Epithelial cell of esophagus (primary cell): ENCODE results near the gene GORASP1.

Experiments used
- DNase-seq: peaks from one replicate; pipeline ENCODE4 v3.0.0; 2010; ENCODE audit warnings: low read depth
- H3K4me3 ChIP-seq: 2 replicates; pipeline ENCODE4 v1.5.1; 2011; ENCODE audit warnings: mild to moderate bottlenecking, low read length, control low read depth
- TF ChIP-seq, protein P1 (sequence below): IDR thresholded peaks from 2 replicates; pipeline ENCODE4 v1.5.1; 2011; ENCODE audit warnings: low read depth, mild to moderate bottlenecking, low read length, control low read depth, inconsistent platforms; ENCODE audit not compliant: insufficient read depth; ENCODE audit errors: missing control alignments

Gene GORASP1

DNA sequence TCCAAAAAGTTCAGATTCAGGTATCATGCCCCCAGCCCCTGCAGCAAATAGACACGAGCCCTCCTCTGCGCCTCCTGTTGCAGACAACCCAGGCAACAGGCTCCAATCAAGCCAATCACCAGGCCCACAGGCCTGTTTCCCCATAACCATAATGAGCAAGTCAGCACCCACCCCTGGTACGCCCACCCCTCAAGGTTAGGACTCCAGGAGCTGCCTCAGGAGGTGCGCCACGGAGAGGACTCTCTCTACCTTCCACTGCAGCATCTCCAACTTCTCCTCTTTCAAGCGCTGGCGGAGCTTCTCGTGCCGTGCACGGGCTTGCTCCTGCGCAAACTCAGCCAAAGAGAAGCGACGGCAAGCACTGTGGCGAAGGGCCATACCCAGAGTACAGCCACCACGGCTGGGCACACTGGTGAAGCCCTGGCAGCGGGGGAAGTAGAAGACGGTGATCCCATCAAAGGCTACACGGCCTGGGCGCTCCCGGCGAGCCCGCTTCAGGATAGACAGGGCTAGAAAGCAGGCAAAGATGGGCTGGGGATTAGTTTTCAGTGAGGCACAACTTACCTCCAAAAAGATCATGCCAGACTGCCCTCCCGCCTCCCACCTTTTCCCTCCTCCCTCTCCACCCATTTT, 37.4 kb upstream of the GORASP1 start:
- no peak for DNase-seq
- TF ChIP-seq, protein P1, sequence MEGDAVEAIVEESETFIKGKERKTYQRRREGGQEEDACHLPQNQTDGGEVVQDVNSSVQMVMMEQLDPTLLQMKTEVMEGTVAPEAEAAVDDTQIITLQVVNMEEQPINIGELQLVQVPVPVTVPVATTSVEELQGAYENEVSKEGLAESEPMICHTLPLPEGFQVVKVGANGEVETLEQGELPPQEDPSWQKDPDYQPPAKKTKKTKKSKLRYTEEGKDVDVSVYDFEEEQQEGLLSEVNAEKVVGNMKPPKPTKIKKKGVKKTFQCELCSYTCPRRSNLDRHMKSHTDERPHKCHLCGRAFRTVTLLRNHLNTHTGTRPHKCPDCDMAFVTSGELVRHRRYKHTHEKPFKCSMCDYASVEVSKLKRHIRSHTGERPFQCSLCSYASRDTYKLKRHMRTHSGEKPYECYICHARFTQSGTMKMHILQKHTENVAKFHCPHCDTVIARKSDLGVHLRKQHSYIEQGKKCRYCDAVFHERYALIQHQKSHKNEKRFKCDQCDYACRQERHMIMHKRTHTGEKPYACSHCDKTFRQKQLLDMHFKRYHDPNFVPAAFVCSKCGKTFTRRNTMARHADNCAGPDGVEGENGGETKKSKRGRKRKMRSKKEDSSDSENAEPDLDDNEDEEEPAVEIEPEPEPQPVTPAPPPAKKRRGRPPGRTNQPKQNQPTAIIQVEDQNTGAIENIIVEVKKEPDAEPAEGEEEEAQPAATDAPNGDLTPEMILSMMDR = no peak
- no peak overlapping the region for H3K4me3 ChIP-seq

DNA sequence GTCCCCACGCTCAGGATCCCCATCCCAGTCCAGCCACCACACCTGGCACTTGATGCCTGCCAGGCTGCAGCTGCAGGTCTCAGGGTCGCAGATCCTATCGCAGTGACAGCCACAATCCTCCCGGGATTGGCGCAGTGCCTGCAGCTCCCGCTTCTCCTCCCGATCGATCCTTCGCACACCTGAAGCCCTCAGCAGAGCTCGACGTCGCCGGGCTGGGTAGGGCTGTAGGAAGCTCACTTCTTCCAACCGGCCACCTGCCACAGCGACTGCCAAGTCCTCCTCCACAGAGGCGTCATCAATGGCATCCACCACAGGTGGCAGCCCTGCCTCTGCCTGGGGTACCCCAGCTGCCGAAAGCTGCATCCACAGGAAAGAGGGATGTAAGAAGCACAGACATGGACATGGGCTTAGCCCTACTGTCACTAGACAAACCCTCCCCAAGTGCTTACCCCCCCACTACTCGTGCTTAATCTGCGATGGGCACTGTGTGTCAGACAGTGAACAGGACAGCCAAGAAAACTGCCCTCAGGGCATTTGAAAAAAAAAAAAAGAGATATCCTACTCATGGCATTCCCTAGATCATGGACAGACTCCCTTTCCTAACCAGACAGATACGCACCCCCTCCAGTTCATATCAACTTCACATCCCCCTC, 36.8 kb upstream of the GORASP1 start:
- no peak overlapping the region for H3K4me3 ChIP-seq
- TF ChIP-seq, protein P1 = no peak
- DNase-seq = no peak

DNA sequence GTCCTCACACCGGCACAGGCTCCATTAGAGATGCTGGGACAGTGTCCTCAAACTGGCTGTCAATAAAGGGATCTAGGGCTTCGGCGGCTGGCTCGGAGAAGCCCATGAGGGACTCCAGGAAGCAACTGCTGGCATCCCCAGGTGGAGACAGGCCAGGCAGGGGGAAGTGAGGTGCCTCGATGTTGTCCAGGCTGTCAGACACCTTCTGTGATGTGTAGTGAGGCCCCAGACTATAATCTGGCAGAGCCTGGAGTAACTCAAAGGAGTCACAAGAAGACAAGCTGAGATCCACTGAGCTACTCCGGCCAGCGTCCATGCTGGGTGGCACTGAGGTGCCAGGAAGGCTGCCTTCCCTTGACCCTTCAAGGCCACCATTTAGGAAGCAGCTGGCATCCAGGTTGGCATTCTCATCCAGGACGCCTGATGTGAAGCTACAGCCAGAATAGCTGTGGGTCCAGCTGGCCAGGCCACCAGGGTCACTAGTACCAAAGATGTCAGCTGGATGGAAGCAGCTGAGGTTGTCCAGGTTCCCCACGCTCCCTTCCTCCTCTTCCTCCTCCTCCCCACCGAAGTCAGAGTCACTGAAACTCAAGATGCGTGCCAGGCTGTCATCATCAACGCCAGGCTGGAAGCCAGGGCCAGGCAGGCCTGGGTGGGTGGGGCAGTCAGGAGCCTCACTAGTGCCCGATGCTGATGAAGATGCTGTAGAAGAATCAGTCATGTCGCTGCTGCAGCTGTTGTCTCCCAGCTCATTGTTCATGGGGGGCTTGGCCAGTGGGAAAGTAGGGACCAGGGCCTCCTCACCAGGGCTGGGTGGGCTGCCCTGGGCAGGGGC, 35.8 kb upstream of the GORASP1 start:
- TF ChIP-seq, protein P1 = no peak
- no peak for DNase-seq
- H3K4me3 ChIP-seq = no peak overlapping the region

DNA sequence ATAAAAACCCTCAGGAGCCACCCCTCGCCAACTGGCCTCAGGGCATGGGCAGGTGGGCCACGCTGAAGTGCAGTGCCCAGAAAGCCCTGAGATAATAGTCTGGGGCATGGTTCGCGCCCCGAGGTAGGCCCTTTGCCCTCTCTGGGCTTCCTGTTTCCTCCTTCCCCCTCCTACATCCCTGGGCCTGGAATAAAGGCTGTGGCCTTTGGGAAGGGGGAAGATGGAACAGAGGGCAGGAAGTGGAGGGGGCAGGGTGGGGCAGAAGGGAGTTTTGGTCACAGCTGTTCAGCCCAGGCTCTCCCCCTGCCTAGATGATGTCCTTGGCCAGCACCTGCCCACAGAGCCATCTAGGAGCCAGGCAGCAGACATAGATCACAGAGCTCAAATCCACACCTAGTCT, 34.6 kb upstream of the GORASP1 start:
- no peak for DNase-seq
- H3K4me3 ChIP-seq = no peak overlapping the region
- TF ChIP-seq, protein P1 = no peak

DNA sequence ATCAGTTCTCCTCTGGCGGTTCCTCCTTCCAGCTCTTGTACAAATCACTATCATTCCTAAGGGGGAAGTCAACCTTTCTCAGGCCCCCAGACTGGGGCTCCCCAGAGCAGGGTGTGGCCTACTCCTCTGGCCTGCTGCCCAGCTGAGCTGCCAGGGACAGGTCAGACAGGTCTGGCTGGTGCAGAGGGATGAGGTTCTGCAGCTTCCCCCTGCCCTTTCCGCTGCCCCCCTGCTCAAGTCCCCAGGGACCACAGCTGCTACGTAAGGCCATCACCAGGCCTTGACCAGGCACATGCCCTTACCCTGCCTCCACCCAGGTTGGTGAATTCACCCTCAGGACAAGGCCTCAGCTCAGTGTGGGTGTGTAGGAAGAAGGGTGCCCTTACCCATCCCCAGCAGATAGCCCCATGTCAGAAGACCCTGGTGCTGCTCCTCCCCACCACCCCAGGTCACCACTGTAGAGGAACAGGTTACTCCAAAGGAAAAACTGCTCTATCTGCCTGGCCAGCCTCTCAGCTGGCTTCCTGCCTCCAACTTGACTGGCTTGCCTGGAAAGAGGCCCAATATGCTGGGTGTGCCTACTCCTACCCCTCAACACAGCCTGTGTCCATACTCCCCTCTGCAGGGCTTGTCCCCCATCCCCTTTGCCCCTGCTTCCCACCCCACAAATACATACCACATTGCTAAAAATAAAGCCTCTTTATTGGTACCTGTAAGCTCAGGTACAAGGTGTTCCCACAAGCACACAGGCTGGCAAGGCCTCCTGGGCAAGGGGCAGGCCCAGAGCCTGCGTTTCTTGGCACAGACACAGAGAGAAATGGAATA, 34.0 kb upstream of the GORASP1 start:
- peak; percentile 91 for DNase-seq
- TF ChIP-seq, protein P1 = no peak
- no peak overlapping the region for H3K4me3 ChIP-seq

DNA sequence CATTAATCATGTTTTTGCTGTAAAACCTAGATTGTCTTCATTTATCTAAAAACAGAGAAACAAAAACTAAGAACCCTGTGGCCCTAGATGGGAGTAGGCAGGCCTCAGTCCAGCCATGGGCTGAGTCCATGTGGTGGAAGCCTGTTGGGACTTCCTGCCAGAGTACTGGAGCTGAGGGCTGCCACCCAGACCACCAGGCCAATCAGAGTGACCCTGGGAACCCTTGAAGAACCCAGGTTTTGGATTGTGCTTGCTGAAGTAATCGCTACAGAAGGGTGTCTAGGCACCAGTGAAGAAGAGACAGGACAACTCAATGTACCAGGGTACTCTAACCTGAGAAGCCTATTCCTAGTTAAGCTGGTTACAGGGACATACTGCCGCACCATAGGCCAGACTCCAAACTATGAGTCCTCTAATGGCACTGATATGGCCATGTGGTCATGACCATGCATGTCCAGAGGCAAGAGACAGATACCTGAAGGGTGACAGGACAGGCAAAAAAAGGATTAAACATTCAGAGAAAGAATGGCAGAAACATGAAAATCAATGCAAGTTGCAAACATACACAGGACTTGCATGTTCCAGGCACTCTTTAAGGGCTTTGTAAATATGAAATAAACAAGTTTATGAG, 33.0 kb upstream of the GORASP1 start:
- TF ChIP-seq, protein P1 = no peak
- H3K4me3 ChIP-seq = no peak overlapping the region
- peak; percentile 61 for DNase-seq
